NCI-H1092 (cell line): ENCODE data around the gene HOXD12.
A peak's percentile ranks its signal among the peaks of the same experiment; 100 is the strongest.

ENCODE experiments used
- DNase-seq: peaks from one replicate; lab custom pipeline; 2025; lab: John Stamatoyannopoulos, UW

The HOXD12 gene

DNA sequence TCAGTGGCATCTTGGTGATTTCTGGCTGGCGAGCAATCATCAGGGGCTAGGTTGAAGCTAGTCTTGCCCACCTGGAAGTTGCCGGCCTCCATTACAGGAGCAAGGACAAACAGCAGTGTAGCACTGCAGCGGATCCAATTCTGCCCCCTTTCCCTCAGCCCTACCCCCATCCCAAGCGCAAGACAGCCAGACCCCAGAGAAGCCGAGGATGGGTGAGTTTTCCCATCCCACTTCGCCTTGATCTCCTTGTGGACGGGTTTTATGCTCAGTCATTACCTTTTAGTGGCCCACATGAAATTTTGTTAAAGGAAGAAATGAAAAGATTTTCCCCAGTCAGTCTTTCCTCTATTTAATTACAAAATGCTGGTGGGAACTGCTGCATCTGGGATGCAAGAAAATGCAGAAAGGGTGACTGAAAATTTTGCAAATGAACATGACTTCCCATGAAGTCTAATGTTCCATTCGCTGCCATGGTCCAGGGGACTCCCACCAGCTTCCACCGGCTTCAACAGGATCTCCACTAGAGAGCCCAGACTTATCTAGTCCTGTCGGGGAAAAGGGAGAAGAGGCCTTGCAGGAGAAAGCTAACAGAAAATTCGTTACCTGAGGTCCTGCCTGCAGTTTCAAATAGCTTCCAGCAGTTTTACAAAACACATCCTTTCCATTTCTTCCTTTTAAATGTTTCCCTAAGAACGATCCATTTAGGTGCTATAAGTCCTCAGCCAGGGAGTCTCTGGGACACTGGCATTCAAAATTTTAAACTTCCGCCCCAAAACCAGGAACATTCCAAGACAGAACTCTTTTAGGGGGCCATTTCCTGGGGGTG, 21.0 kb downstream of the HOXD12 start:
- DNase-seq: no peak

DNA sequence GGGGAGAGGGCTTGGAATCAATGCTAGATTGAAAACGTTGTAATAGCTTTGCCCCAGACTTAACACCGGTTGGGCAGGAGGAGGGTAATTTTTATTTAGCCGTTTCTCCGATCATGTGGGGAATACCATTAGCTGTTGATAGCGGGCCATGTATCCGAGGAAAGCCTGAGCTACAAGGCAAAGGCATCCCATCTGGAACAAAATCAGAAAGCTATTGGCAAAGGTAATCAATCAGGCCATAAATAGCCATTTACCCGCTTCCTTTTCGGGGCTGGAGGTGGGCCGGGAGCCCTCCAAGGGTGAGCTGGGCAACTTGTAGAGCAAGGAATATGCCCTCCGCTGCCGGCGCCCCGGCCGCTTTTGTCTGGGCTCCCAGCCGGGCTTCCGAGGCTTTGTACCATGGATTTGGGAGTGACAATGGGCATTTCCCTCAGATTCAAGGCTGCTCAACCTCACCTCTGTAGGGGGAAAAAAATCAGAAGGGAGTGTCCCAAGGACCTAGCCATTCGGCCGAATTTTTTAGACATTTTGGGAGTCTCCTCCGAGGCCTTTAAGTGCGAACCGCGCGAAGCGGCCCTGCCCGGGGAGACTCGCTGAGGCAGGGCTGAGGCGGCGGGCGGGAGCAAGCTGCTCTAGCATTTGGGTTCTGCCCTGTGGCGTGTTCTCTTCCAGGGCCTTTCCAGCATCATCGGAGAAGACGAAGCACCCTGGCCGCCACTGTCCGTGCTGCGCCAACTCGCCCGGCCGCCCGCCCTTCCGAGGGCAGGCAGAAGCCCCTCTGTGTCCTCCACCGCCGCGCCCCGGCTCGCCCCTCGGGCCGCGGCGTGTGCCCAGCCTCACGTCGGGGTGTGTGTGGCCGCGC, 21.8 kb downstream of the HOXD12 start:
- no peak for DNase-seq

DNA sequence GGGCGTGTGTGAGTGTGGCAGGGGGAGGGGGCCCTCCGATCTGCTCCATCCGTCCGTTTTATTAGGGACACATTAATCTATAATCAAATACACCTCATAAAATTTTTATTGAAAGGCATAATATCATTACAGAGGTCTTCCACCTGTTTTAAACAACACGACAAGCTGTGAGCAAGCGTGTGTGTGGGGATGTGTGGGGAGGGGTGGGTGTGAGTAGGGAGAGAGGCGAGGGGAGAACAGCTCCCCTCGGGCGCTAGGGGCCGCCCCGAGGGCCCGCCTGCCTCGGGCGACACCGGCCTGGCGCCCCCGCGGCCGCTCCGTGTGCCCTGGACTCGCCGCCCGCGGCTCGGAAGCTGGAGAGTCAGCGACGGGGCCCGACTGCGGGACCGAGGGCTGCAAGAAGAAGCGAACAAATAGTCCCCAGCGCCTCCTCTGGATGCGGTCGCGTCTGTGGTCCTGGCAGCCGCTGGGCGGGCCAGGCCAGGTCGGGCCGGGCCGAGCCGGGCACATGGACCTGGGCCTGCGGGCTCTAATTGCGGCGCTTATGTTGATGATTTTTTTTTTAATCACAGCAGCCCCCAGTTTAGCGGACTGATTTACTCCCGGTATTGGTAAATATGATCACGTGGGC, 22.6 kb downstream of the HOXD12 start:
- DNase-seq: no peak

DNA sequence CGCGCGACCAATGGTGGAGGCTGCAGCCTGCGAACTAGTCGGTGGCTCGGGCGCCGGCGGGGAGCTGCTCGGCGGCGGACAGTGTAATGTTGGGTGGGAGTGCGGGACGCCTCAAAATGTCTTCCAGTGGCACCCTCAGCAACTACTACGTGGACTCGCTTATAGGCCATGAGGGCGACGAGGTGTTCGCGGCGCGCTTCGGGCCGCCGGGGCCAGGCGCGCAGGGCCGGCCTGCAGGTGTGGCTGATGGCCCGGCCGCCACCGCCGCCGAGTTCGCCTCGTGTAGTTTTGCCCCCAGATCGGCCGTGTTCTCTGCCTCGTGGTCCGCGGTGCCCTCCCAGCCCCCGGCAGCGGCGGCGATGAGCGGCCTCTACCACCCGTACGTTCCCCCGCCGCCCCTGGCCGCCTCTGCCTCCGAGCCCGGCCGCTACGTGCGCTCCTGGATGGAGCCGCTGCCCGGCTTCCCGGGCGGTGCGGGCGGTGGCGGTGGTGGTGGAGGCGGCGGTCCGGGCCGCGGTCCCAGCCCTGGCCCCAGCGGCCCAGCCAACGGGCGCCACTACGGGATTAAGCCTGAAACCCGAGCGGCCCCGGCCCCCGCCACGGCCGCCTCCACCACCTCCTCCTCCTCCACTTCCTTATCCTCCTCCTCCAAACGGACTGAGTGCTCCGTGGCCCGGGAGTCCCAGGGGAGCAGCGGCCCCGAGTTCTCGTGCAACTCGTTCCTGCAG, 23.3 kb downstream of the HOXD12 start, which contains the start of gene HOXD9:
Gene HOXD9, plus strand, starts transcription at position 37 of the 728 bp plus-strand sequence. Its CDS starts 50 bp downstream, at position 87.
- DNase-seq: peak; percentile 50

DNA sequence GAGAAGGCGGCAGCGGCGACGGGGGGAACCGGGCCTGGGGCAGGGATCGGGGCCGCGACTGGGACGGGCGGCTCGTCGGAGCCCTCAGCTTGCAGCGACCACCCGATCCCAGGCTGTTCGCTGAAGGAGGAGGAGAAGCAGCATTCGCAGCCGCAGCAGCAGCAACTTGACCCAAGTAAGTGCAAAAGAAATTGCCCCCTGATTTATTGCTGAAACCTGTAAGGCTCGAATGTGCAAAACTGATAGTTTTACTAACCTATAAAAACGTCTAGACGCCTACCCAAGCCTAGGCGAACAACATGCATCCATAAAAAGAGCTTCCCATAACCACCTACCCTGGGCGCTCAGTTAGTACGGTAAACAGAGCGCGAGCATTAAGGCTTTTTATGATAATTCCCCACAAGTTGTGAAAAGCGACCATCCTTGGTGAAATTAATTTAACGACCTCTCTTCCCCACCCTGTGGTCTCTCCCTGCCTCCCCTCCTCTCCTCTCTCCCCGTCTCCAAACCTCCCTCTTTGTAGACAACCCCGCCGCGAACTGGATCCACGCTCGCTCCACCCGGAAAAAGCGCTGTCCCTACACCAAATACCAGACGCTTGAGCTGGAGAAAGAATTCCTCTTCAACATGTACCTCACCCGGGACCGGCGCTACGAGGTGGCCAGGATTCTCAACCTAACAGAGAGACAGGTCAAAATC, 24.0 kb downstream of the HOXD12 start:
- DNase-seq: no peak

GRCh38 chr2:176124110-176124946, 24.7 kb downstream of the HOXD12 start:
- DNase-seq: no peak

DNA sequence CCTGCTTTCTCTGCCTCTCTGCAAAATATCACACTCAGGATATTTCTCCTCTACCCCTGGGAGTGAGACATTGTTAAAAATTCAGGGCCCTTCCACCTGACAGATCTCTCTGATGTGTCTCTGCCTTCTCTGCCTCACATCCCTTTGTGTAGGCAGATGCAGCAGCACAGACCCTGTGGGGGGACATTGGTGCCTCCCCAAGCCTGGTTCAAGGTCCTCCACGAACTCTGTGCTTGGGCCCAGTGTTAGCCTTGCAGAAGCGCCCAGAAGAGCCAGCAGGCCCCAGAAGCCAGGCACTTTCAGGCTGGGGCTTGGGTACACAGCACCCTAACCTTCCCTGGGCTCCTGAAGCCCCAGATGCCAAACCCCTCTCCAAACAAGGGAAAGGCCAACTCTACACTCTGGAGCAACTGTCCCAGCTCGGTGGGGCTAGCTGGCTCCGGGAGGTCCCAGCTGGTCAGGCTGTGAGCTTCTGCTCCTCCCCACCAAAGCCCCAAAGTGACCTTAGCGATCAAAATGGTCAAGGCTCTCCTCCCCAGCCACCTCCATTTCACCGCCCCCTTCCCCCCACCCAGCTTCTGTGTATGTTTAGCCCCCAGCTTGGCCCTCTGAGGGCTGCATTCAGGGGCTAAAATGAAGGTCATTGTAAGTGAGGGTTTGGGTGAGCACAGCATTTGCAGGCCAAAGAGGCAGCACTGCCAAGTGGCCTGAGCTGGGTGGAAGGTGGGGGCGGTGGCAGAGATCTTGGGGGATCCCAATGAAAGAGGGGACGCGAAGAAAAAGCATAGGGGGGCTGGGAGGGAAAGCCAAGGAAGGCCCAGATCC, 25.6 kb downstream of the HOXD12 start:
- DNase-seq: no peak

DNA sequence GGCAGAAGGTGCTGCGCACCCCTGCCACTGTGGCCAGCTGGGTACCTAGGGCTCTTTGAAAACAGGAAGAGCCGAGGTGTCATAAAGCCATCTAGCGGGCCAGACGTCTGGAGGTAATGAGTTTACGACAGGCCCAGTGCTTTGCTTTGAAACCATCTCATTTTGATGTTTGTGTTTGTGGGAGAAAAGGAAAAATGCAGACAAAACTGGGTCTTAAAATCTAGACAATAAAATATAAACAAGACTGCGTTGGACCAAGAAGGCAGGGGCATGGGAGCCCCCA, 26.1 kb downstream of the HOXD12 start:
- no peak for DNase-seq

DNA sequence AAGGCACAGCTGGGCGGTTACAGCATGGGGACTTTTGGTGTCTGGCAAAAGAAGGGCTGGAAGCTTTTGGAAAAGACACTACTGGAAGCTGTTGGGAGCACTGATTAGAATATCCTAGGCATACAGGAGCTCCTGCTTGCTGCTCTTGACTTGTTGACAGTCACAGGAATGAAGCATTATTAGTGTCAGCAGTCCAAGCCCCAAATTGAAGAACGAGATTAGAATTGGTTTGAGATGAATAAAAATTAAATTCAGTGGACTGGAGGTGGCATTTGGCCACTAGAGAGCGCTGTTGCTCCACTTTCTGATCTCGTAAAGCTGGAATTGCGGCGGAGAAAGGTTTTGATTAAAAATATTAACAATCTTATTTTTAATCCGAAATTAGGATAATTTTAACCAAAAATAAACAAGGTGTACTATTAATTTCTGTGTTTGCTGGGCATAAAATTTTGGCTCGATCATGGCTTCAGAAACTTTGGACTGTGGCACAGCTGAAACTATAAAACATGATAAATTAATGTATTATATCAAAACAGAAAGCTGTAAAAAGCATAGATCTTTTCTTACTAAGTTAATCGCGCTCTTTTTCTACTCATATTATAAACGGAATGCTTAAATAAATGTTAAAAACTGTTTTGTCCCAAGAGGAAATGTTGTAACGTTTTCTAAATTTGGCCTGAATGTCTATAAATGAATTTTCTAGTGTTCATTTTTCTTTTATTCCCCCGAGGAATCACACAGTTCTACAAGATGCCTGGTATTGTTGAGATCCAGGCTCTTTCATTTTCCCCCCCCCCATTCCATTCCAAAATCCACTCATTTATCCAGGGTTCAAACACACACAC, 27.6 kb downstream of the HOXD12 start:
- DNase-seq: peak; percentile 58

DNA sequence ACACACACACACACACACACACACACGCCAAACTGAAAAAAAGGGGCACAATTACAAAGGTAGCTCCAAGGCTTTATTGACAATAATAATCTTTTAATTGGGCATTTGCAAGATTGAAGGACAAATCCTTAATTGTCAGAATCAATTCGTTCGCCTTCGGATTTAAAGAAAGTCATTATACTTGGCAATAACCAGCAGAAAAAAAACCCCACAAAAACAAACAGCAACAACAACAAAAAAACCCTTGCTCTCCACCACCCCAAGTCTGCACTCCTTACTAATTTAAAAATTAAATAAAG, 28.1 kb downstream of the HOXD12 start:
- no peak for DNase-seq

GRCh38 chr2:176128172-176128981, 28.8 kb downstream of the HOXD12 start:
- DNase-seq: no peak

- DNase-seq: peak; percentile 69
Observed at GRCh38 chr2:176128982-176129796, 29.6 kb downstream of the HOXD12 start, which contains the start of gene HOXD8. Gene HOXD8, plus strand, starts transcription at chr2:176129705. Its CDS starts 662 bp downstream, at chr2:176130367.

- no peak for DNase-seq
Observed at GRCh38 chr2:176129813-176130146, 30.2 kb downstream of the HOXD12 start.

- DNase-seq: no peak
Observed at GRCh38 chr2:176130147-176130956, 30.8 kb downstream of the HOXD12 start.

DNA sequence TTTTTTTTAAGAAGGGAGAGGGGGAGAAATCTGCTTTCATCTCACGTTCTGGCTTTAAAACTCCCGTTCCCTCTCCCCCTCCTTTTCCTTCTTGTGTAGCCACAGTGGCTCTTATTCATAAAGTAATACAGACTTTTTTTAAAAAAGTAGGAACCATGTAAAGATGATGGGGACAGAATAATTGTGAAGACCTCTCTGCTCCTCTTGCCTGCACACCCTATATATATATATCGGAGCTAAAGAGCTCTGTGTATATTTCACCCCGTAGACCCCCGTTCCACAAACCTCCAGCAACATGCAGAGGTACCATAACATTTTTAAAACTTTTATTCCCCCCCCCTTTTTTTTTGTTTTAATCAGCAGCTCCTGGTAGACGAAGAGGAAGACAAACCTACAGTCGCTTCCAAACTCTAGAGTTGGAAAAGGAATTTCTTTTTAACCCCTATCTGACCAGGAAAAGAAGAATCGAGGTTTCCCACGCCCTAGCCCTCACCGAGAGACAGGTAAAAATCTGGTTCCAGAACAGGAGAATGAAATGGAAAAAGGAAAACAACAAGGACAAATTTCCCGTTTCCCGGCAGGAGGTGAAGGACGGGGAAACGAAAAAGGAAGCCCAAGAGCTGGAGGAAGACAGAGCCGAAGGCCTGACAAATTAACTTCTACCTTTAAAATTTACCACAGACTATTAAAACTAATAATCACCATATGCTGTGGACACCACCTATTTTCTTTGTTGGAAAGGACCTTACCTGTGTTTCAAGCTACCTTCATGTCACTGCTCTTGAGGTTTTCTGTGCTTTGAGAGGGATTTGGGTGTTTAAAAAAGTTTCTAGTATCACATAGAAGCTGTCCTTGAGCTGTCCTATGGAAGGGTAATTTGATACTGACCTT, 31.6 kb downstream of the HOXD12 start:
- no peak for DNase-seq
